GM21717 (cell line): ENCODE measurements around the gene CDK18.

Experiments used
- ATAC-seq: cut with Tn5 transposase; IDR thresholded peaks from one replicate; pipeline ENCODE4 v1.9.1; 2021; ENCODE audit warnings: mild to moderate bottlenecking, moderate library complexity; ENCODE audit not compliant: unreplicated experiment

CDK18 gene

GRCh38 chr1:205521686-205522085 lies 17.2 kb downstream of the CDK18 start:
- no peak for ATAC-seq

GRCh38 chr1:205522692-205523091 lies 18.2 kb downstream of the CDK18 start:
- no peak for ATAC-seq

- ATAC-seq: no peak
These were observed 18.9 kb downstream of the CDK18 start for GRCh38 chr1:205523261-205523890.

GRCh38 chr1:205523891-205524793 lies 19.7 kb downstream of the CDK18 start:
- ATAC-seq: no peak

- ATAC-seq: no peak
These were observed 20.3 kb downstream of the CDK18 start for GRCh38 chr1:205524794-205525101.

- ATAC-seq: no peak
These were observed 21.2 kb downstream of the CDK18 start for GRCh38 chr1:205525495-205526285.

- ATAC-seq: no peak
These were observed 22.0 kb downstream of the CDK18 start for GRCh38 chr1:205526431-205526830.

GRCh38 chr1:205527931-205528330 lies 23.5 kb downstream of the CDK18 start:
- no peak for ATAC-seq

GRCh38 chr1:205528446-205528886 lies 24.0 kb downstream of the CDK18 start:
- ATAC-seq: no peak

- ATAC-seq: no peak
These were observed 24.7 kb downstream of the CDK18 start for GRCh38 chr1:205528887-205529825.

- ATAC-seq: no peak
These were observed 25.6 kb downstream of the CDK18 start for GRCh38 chr1:205530116-205530515.

GRCh38 chr1:205531191-205532025 lies 26.9 kb downstream of the CDK18 start:
- no peak for ATAC-seq

- no peak for ATAC-seq
These were observed 27.8 kb downstream of the CDK18 start for GRCh38 chr1:205532026-205532898.

- ATAC-seq: no peak
These were observed 28.7 kb downstream of the CDK18 start for GRCh38 chr1:205532996-205533735.

GRCh38 chr1:205533748-205534443 lies 29.4 kb downstream of the CDK18 start:
- no peak for ATAC-seq

- no peak for ATAC-seq
These were observed 30.0 kb downstream of the CDK18 start for GRCh38 chr1:205534444-205534985.

GRCh38 chr1:205535096-205535495 lies 30.6 kb downstream of the CDK18 start:
- ATAC-seq: no peak
